Urothelium cell line (cell line): ENCODE measurements around the gene DAAM2.

Source experiments
- DNase-seq: peaks from one replicate; pipeline ENCODE4 v3.0.0; 2011; ENCODE audit warnings: low spot score, mixed read lengths
- FAIRE-seq: peaks from 2 replicates; lab custom pipeline; 2011; peaks lifted over from hg19 to GRCh38; lab: Jason Lieb, UNC

The DAAM2 gene

GRCh38 chr6:39925191-39925930 is 133.2 kb downstream of the DAAM2 start:
- FAIRE-seq (no peak), DNase-seq (no peak)

- no peak for FAIRE-seq
- no peak for DNase-seq
Measured at GRCh38 chr6:39925931-39926290, 133.7 kb downstream of the DAAM2 start.

GRCh38 chr6:39926668-39927067 is 134.5 kb downstream of the DAAM2 start:
- DNase-seq (peak; percentile 40), FAIRE-seq (no peak)

GRCh38 chr6:39927159-39927558 is 135.0 kb downstream of the DAAM2 start:
- DNase-seq (peak; percentile 73), FAIRE-seq (peak; percentile 80)

- no peak for FAIRE-seq
Measured at GRCh38 chr6:39929039-39929732, 137.0 kb downstream of the DAAM2 start.

GRCh38 chr6:39929733-39930461 is 137.7 kb downstream of the DAAM2 start:
- DNase-seq (no peak), FAIRE-seq (no peak)

More at GRCh38 chr6:39929039-39929732, 137.0 kb downstream of the DAAM2 start:
- DNase-seq = no peak

- FAIRE-seq (no peak), DNase-seq (no peak)
Measured at GRCh38 chr6:39930540-39930939, 138.4 kb downstream of the DAAM2 start.

GRCh38 chr6:39931607-39932006 is 139.4 kb downstream of the DAAM2 start:
- FAIRE-seq = no peak
- DNase-seq = no peak

- DNase-seq = no peak
Measured at GRCh38 chr6:39932386-39932910, 140.3 kb downstream of the DAAM2 start.

GRCh38 chr6:39933669-39934130 is 141.5 kb downstream of the DAAM2 start:
- DNase-seq = peak; percentile 22
- FAIRE-seq = no peak

More at GRCh38 chr6:39932386-39932910, 140.3 kb downstream of the DAAM2 start:
- no peak for FAIRE-seq

- FAIRE-seq = peak; percentile 72
- DNase-seq = peak; percentile 91
Measured at GRCh38 chr6:39934131-39934757, 142.1 kb downstream of the DAAM2 start, which contains the start of gene MOCS1. MOCS1 (minus strand) TSS chr6:39934462; CDS start chr6:39934417, 45 bp downstream.

- DNase-seq (no peak), FAIRE-seq (no peak)
Measured at GRCh38 chr6:39935241-39935640, 143.1 kb downstream of the DAAM2 start.

GRCh38 chr6:39936857-39937256 is 144.7 kb downstream of the DAAM2 start:
- DNase-seq (no peak), FAIRE-seq (no peak)

- DNase-seq = no peak
- no peak for FAIRE-seq
Measured at GRCh38 chr6:39937686-39938333, 145.6 kb downstream of the DAAM2 start.

GRCh38 chr6:39938773-39939654 is 146.8 kb downstream of the DAAM2 start:
- FAIRE-seq = no peak
- DNase-seq = no peak

- DNase-seq (no peak), FAIRE-seq (no peak)
Measured at GRCh38 chr6:39941138-39941537, 149.0 kb downstream of the DAAM2 start.

GRCh38 chr6:39941820-39942219 is 149.6 kb downstream of the DAAM2 start:
- DNase-seq (no peak), FAIRE-seq (no peak)

- FAIRE-seq (no peak), DNase-seq (no peak)
Measured at GRCh38 chr6:39942903-39943580, 150.9 kb downstream of the DAAM2 start.

- DNase-seq = no peak
- no peak for FAIRE-seq
Measured at GRCh38 chr6:39945626-39946025, 153.4 kb downstream of the DAAM2 start.
